C4-2B (cell line): ENCODE results near the gene TTLL5.

Experiments used
- H3K27ac ChIP-seq: fragments of 450-650 bp; 2 replicates; pipeline ENCODE4 v1.5.1; 2017
- CTCF ChIP-seq: fragments of 450-650 bp; conservative IDR thresholded peaks from 2 replicates; pipeline ENCODE4 v1.5.1; 2017; ENCODE audit warnings: mild to moderate bottlenecking
- ZFX ChIP-seq: fragments of 450-650 bp; IDR thresholded peaks from 2 replicates; pipeline ENCODE4 v1.6.1; 2017

TTLL5 gene

GRCh38 chr14:75865531-75865930, 204.5 kb downstream of the TTLL5 start:
- H3K27ac ChIP-seq, result no peak overlapping the region

GRCh38 chr14:75866970-75867369, 205.9 kb downstream of the TTLL5 start:
- TF ChIP-seq CTCF (no peak), ZFX (no peak)
- no peak overlapping the region for H3K27ac ChIP-seq

More at GRCh38 chr14:75865531-75865930, 204.5 kb downstream of the TTLL5 start:
- TF ChIP-seq CTCF, result no peak
- TF ChIP-seq ZFX, result no peak

- H3K27ac ChIP-seq, result no peak overlapping the region
- TF ChIP-seq ZFX, result no peak
- TF ChIP-seq CTCF, result no peak
Observed at GRCh38 chr14:75871181-75871880, 210.3 kb downstream of the TTLL5 start.

- no peak overlapping the region for H3K27ac ChIP-seq
- TF ChIP-seq ZFX (no peak), CTCF (no peak)
Observed at GRCh38 chr14:75875958-75876357, 214.9 kb downstream of the TTLL5 start.

GRCh38 chr14:75876530-75876929, 215.5 kb downstream of the TTLL5 start:
- no peak overlapping the region for H3K27ac ChIP-seq
- no peak for TF ChIP-seq CTCF
- TF ChIP-seq ZFX, result no peak

- TF ChIP-seq ZFX, result no peak
- no peak for TF ChIP-seq CTCF
- H3K27ac ChIP-seq, result no peak overlapping the region
Observed at GRCh38 chr14:75877292-75877691, 216.2 kb downstream of the TTLL5 start.

GRCh38 chr14:75877884-75878283, 216.8 kb downstream of the TTLL5 start:
- no peak overlapping the region for H3K27ac ChIP-seq
- TF ChIP-seq ZFX, result no peak
- no peak for TF ChIP-seq CTCF
